ENCODE results near the gene ANKRD52.

DNA sequence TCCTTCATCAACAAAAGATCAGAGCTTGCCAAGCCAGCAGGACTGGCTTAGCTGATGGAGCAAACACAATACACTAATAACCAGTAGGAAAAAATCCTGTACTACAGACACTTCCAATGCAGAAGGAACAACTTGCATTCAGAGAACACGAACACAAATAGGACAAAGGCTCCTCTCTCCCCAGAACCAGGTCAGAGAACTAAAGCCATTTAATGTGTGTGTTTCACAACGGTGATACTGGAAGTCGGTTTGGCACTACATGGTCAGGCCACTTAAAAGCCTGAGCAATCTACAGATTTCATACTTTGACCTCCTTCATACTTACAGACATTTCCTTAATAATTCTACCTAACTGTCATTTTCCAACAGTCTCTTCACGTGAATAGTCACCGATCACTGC is 35.6 kb upstream of the ANKRD52 start:
- TF ChIP-seq, protein P1, sequence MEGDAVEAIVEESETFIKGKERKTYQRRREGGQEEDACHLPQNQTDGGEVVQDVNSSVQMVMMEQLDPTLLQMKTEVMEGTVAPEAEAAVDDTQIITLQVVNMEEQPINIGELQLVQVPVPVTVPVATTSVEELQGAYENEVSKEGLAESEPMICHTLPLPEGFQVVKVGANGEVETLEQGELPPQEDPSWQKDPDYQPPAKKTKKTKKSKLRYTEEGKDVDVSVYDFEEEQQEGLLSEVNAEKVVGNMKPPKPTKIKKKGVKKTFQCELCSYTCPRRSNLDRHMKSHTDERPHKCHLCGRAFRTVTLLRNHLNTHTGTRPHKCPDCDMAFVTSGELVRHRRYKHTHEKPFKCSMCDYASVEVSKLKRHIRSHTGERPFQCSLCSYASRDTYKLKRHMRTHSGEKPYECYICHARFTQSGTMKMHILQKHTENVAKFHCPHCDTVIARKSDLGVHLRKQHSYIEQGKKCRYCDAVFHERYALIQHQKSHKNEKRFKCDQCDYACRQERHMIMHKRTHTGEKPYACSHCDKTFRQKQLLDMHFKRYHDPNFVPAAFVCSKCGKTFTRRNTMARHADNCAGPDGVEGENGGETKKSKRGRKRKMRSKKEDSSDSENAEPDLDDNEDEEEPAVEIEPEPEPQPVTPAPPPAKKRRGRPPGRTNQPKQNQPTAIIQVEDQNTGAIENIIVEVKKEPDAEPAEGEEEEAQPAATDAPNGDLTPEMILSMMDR (optimal IDR thresholded peaks at IDR 0.05 in 1 of 3, IDR thresholded peaks at IDR 0.05 in 1 of 3, conservative IDR thresholded peaks at IDR 0.05 in 1 of 3; ENCODE audit: extremely low read depth in 1 of 3, insufficient read depth in 2 of 3, low read length in 3 of 3): no peak
- TF ChIP-seq EZH2 (IDR thresholded peaks at IDR 0.05; ENCODE audit: low read length): no peak
